GM19328 (cell line): ENCODE results near the gene HMX3.

ENCODE experiments used
- ATAC-seq: cut with Tn5 transposase; IDR thresholded peaks from one replicate; pipeline ENCODE4 v1.9.1; 2021; ENCODE audit warnings: mild to moderate bottlenecking, moderate library complexity; ENCODE audit not compliant: unreplicated experiment

HMX3 gene

DNA sequence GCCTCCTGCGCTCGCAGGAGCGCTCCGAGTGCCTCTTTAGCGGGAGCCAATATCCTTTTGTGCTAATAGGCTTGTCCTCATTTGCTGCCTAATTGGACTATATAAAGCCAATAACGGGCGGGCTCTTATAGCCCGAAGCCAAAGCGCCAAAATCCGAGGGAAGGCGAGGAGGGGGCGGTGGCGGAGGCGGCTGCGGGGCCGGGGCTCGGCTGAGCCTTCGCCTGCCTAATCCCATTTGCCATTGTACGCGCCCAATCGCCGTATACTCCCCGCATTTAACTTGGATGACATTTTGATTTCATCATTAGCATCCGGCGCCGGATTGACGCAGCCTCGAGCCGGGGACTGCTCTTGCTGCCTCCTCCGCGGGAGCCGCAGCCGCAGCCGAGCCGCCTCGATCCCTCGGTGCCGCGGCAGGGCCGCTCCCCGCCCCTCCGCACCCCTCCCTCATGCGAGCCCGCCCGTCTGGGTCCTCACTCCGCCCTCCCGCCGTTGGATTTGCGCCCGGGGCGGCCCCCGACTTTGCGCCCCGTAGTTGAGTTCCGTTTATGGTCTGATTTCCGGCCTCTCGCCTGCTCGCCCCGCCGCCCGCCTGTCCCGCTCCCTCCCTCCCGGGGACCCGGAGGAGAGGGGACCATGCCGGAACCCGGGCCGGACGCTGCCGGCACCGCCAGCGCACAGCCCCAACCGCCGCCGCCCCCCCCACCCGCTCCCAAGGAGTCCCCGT, at the start of gene HMX3:
Gene HMX3 (plus strand): TSS at position 556 of the 727 bp plus-strand sequence. CDS start 81 bp downstream, at position 637.
- ATAC-seq: no peak

DNA sequence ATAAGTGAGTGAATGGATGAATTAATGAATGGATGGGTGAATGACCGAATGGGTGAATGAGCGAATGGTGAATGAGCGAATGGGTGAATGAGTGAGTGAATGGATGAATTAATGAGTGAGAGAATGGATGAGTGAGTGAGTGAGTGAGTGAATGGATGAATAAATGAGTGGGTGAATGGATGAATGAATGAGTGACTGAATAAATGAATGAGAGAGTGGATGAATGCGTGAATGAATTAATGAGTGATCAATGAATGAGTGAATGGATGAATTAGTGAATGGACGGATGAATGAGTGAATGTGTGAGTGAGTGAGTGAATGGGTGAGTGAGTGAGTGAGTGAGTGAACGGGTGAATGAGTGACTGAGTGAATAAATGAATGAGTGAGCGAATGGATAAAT, 49.5 kb upstream of the HMX3 start:
- no peak for ATAC-seq

DNA sequence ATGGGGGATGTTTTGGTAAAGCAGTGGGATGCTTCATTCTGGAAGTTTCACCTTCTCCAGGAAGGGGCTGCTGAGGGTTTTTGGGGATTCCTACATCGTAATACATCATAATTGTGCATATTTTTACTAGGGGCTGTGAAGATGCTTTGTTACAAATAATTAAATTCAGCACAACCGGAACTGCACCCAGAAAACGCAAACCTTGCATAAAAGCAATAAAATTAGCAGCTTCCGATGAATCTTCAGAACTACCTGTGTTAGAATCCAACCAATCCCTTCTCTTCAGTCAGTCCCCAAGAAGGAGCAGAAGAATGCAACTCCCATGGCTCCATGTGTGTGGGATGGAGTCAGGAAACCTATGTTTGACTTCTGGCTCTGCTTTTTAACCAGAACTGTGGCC, 48.4 kb upstream of the HMX3 start:
- ATAC-seq: no peak

DNA sequence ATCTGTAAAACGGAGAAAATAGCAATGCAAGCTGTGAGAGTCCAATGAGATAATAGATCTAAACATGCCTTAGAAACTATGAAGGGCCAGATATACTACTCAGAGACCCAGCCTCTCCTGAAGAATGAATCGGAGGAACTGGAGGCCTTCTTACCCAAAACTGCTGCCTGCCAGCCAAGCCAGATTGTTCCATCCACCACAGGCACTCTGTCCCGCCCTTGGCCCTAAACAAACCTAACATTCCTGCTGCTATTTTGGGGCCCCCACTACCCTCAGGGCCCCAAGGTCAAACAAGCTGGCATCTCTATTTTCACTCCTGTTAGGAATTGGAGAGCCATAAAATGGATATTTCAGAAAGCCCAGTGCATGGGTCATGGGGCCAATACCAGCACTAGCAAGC, 48.0 kb upstream of the HMX3 start:
- ATAC-seq: no peak

DNA sequence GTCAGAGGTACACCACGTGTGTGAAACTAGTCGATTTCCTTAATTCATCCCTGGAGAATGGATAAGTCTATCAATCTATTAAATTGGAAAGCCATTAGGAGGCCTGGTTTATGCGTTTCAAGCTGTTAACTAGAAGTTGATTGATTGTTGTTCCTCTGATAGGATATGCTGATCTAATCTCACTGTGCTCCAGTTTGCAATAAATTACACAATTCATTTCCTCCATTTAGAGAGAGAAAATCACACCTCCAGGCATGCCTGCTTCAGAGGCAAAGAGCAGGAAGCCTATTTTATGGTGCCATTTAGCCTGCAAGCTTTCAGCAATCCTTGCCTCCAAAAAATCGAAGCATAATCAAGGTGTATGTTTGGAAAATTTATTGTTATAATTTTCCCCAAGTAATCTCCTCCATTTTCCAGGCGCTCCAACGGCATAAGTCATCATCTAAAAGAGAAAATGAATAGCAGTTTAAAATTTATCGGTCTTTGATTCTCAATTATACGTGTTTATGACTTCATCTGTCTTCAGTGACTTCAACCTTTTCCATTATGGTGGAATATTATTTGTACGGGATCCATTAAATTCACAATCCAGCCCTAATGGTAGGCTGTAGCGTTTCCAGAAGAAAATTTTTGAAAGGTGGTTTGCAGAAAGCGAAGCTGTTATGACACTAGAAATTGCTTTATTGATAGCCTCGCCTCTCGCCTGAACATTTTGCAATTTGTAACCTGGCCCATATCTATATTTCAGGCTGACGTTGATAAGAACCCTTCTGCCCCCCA, 42.9 kb upstream of the HMX3 start:
- no peak for ATAC-seq

DNA sequence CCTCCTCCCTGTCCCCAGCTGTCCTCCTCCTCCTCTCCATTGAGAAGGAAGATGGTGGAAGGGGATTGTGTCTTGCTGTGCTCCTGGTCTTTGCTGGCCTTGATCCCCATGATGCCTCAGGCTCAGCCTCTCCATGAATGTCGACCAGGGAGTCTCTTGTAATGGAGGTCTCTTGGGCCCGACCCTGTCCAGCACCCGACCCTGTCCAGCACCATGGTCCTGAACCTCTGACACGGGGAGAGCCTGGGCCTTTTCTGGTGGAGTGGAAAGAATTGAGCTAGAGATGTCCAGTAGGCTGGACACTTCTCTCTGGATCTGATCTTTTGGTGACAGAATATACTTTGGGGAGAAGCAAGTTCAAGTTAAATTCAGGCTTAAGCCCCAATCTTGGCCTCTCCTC, 42.3 kb upstream of the HMX3 start:
- no peak for ATAC-seq

DNA sequence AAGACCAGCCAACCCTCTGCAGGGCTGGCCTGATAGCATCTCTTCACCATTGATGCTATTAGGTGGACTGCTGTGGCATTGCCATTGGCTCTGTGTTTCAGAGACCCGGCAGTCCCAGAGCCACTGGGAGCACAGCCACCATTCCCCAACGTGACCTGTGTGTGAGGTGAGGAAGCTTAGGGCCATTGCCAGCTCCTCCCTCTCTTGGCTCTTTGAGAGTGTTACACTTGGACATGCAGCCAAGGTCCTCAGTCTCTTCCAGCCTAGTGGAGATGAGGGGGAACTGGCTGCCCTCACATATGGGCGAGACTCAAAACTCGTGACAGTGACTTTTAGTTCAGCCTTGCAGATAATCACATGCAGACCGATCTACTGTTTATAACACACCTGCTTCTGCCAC, 39.3 kb upstream of the HMX3 start:
- ATAC-seq: no peak

DNA sequence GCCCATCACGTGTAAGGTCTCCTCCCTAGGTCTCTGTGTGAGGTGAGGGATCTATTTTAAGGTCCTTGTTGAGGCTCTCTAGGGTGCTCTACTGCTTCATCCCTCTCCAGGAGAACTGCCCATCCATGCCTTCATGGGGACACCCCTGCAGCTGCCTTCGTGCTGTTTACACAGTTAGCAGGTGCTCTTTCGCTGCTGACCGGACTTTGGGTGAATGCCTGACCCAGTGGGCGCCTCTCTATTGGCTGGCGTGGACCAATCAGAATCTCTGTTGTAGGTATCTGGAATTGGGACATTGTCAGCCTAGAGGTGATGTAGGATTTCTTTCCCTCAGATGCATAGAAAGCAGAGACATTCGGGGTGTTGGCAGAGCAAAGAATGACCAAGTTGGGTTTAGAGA, 38.7 kb upstream of the HMX3 start:
- no peak for ATAC-seq

DNA sequence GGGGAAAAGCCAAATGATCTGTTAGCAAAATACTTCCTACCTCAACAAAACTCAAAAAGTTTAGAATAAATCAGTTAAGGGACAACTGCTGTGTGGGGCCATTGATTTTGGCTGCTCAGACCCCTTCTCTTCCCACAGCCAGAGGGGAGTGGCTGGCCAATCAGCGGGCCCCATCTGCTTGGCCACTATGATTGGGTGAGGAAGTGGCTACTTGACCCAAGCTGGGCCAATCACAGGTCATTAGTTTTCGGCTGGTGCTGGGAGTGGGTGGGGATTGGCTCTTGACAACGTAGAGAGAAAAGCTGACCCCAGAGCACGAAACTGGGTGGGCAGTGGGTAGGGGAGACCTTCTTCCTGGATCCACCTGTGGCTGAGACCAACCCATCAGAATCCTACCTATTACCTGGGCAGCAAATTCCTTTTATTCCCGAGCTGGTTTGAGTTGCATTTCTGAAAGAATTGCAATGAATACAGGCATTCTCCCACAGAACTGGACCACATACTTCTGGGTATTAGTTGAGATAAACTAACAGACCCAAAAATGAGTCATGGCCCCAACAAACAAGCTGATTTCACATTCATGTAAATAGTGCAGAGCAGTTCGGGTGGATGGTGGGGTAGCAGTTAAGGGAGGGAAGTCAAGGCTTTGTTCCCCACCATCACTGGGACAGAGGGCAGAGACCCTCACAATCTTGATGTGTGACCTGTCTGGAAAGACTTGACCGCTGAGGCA, 35.6 kb upstream of the HMX3 start:
- ATAC-seq: no peak

DNA sequence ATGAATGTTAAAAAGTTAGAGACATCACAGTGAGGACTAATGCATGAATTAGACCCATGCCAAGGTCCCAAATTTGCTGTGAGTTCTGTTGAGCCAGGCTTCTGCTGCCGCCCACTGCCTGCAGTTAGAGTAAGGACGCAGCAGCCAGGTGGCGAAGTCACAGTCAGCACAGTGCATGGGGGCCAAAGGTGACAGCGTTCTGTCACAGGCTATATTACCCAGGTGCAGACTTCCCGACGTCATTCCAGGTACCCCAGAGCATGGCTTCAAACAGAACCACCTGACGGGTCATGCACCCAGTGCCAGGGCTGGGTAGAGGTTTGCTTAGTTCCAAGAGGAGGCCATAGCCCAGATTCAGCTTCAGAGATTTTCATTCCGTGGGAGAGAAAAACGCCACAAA, 33.9 kb upstream of the HMX3 start:
- no peak for ATAC-seq

DNA sequence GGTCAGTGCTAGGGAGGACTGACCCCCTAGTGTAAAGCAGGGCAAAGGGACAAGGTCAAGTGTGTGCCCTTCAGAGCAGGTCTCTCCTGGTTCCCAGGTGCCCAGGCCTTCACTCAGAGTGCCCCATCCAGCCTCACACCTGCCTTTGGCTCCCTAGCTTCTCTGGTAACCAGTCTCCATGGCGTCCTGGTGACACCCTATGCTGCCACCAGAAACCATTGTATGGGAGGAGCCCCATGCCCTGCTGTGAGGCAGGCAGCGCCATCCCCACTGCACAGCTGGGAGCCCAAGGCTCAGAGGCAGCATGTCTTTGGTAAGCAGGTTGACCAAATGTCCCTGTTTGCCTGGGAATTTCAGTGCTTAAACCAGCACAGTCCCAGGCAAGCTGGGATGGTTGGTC, 33.1 kb upstream of the HMX3 start:
- ATAC-seq: no peak

DNA sequence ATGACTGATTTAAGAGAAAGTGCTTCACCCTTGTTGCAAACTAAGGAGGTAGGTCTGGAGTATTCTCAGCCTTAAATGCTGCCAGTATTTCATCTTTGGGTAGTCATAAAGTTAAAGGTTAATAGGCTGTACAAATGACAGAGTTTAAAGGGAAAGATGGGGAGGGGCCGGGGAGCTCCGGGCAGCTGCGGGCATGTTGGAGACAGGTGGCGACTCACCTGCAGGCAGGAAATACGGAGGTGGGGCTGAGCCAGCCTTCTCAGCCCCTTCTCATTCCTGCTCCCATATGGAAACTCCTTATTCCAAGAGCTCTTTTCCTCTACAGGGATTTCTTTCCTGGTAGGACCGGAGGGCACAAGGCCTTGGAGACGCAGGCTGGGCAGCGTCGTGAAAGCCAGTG, 31.8 kb upstream of the HMX3 start:
- no peak for ATAC-seq

DNA sequence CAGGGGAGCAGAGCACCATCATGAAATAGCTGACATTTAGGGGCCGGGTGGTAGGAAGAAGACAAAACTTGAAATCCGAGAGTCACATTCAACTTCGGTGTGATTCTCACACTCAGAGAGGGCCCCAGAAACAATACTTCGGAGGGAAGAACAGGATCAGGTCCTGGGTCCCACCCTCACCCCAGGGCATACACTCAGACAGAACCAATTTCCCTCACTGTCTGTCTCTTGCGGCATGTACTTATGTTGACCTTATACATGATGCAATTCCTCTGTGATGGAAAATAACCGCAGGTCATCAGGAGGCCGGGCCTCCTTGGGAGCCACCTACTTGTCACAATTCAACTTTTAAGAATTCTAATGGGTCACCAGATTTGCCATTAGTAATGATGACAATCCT, 26.3 kb upstream of the HMX3 start:
- no peak for ATAC-seq

DNA sequence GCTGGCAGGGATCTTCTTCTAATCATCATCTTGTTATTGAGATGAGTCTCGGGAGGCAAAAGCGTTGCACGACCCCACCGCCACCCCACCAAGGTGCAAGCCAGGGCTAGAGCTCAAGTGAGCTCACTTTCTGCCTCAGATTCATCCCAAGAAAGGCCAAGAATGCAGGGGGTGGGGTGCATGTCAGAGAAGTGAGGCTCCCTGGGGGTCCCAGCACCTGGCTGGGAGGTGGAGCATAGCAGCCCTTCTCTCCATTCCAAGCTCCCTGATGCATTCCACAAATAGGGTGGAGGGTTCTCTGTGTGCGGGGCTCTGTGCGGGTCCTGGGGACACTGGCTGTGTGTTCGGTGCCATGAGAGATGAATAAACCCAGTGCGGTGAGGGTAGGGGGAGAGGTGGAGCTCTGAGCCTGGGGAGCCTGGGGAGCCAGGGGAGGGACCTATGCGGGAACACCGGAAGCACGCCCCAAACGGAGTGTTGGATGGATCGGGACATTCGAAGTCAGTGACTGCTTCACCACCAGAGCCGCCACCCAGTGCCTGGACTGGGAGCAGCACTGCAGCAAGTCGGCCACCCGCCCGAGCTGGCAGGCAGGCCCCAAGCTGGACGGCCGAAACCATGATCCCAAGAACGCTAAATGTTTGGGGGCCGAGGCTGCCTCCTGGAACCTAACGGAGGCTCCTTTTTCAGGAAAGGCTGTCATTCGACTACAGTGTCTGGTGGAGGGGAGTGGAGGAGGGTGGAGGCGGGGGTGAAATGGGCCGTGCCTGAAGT, 17.9 kb upstream of the HMX3 start:
- no peak for ATAC-seq

DNA sequence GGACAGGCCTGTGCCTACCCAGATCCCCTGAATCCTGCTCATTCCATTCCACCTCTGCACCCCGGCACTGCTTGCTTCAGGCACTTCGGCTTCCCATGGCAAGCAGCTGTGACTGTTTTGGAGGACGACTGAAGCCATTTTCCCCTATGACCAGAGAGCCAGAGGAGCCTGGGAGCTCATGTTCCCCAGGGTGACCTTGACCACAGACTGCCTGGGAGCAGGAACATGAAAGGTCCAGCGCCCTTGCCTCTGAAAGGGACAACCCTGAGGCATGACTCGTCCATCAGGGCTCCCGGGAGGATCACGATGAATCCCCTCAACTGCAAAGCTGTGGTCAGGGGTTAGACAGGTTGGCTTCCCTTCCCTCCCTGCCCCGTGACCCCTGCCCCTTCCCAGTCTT, 16.7 kb upstream of the HMX3 start:
- no peak for ATAC-seq

DNA sequence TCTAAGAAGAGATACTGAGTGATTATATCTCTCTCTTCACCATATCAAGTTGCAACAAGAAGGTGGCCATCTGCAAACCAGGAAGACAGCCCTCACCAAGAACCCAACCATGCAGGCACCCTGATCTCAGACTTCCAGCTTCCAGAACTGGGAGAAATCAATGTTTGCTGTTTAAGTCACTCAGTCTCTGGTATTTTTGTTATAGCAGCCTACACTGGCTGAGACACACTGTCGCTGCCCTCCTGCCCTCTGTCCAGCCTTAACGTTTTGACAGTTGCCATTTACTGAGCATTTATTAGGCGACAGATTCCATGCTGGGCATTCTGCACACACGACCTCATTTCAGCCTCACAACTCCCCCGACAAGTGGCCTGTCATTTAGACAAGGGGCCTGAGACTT, 9.5 kb upstream of the HMX3 start:
- no peak for ATAC-seq

DNA sequence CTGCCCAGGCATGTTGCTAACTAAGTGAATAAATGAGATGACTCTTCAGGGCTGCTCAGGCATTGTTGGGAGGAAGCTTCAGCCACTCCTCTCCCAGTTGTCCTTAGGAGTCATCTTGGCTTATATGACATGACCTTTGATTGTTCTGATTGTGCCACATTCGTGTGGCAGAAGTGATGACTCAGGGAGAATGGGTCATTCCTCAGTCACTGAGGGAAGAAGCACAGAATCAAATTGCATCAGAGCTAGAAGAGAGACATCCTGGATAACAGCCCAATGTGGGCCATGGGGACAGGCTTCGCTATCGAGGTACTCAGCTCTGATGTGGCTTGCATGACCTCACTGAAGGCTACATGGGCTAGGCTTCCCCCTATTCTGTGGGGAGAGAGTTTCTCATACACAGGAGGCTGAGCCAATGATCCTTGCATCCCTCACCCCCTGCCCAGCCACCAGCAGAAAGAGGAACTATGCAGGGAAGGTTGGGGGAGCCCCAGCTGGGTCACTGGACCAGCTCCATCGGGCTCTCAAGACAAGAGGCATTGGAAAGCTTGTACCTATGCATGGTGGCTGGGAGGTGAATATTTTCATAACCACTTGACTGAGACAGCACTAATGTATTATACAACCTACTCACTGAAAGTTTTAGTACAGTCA, 6.0 kb upstream of the HMX3 start:
- no peak for ATAC-seq

DNA sequence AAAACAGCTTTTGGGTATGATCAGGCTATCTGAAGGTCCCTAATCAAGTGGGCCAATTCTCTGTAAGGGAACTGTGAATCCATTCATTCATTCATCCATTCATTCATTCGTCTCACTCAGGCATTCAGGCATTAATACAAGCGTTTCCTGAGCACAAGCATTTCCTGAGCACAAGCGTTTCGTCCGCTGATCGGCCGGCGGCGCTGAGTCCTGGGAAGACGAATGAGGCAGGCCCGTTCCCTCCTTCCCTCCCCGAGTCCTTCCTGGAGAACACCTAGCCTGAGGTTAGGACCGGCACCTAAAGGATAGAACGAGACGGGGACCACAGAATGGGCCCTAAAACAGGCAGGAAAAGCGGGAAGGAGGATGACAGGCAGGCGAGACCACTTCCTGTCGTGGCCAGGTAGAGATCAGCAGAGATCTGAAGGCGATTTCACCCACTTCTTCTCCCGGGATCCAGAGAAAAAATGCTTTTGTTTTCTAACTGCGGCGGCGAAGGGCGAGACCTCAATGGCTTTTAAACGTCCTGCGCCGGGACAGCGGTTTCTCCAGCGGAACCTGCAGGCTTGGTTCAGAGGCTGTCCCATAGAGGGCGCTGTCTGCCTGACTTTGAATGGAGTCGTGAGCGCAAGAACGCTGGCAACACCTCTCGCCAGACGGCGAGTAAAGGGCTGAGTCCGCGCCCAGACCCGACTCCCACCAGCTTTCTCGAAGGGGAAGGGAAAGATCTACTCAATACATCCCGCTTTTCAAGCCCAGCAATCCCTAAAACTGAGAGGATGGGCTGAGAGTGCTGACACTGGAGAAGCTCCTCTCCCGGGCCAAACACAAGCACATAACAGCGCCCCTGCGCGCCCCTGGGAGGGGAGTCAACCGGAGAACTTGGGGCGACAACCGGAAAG, 2.9 kb upstream of the HMX3 start:
- ATAC-seq: no peak

DNA sequence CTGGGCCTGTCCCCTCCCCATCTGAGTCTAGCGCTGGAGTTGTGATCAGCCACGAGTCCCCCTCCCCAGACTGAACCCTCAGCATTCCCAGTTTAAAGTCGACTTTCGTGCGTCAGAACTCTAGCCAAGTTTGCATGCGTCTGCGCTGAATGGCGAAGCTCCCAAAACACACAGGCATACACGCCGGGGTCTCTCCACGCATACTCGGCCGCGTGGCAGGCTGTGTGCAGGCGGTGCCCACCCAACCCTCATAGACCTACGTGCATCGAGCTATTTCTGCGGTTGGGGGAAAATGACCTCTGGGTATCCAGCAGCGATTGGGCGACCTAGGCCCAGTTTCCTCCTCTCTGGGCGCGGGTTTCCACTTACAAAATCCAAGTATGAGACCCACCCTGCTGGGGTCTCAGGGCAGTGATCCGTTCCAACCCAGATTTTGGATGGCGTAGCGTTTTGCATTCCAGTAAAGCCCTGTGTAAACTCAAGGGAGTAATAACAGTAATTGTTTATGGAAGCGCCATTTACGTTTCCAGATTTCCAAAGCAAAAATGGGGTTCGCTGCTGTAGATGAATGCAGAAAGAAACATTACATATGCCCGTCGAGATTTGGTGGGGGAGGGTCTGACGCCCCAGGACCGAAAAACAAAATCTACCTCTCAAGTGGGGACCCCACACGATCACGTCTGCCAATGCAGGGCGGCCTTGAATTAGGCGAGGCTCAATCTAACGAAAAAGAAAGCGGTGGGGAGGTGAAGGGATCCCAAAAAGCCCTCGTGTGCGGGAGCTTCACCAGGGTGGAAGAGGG, 2.0 kb upstream of the HMX3 start:
- no peak for ATAC-seq
